Measurements from ENCODE around the gene ZBTB11. TPM values are rescaled to one million over a fixed set of nuclear protein-coding genes. Genes with fewer than 3 reads are reported as not detected.
A peak's percentile ranks its signal among the peaks of the same experiment; 100 is the strongest.
"Not testable (repeated sequence)": the region's sequence is repeated elsewhere in the genome, so short reads cannot be mapped to it uniquely, and the experiment has no call there.

ZBTB11 gene
- total and polyA plus RNA-seq, 2 donors, result 19.8 to 23.0 TPM

DNA sequence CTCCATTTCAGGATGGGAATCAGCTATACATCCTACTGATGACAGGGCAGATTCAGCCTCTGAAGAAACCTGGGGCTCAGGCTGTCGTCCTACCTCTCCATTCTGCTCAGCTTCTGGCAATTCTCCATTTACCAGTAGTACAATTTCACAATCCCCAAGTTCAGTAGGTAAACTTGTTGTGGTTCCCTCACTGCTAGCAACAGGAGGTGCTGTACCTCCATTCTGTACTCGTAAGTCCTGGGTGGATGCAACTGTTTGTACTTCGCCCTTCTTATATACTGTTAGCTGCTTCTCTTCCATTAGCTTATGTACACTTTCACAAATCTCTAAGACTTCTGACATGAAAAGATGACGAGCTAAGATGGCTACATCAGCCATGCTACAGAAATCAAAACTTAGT, 11.6 kb downstream of the ZBTB11 start:
- H3K36me3 ChIP-seq (ENCODE audit: control insufficient read depth in 2 of 2, insufficient read depth in 2 of 2, low read length in 1 of 2), result peaks cover 31 to 78% of the 10 kb centered on the region in 2 donors
- 97% methylated on average over 4 of the region's 4 CpGs for WGBS
- no peak for DNase-seq (ENCODE audit: low read depth in 6 of 9, low spot score in 9 of 9)

DNA sequence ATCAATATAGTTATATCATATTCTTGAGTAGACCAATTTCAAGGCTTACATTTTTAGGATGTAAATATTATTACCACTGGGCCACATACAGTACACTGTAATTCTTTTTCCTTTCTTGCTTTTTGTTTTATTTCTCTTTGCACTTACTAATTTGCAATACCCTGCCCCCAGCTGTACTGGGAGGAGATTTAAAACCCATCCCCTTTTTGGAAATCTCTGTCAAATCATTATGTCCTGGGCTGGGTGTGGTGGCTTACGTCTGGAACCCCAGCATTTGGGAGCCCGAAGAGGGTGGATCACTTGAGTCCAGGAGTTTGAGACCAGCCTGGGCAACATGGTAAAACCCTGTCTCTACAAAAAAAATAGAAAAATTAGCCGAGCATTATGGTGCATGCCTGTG, 16.2 kb downstream of the ZBTB11 start:
- peaks cover 31 to 87% of the 10 kb centered on the region in 2 donors for H3K36me3 ChIP-seq (ENCODE audit: control insufficient read depth in 2 of 2, insufficient read depth in 2 of 2, low read length in 1 of 2)
- WGBS, result 98% methylated on average over 3 of the region's 3 CpGs
- DNase-seq (ENCODE audit: low read depth in 6 of 9, low spot score in 9 of 9), result no peak
- no peak overlapping the region for H3K27ac ChIP-seq (ENCODE audit: low read depth in 1 of 2, low read length in 1 of 2)
- no peaks in the 10 kb centered on the region for H3K9me3 ChIP-seq (ENCODE audit: control insufficient read depth in 2 of 2, insufficient read depth in 1 of 2, low read length in 1 of 2)
- no peak overlapping the region for H3K4me3 ChIP-seq (ENCODE audit: low read length in 2 of 2)
- no peaks in the 10 kb centered on the region for H3K27me3 ChIP-seq (ENCODE audit: control insufficient read depth in 2 of 2, insufficient read depth in 1 of 2, low read length in 1 of 2)
- no peaks in the 10 kb centered on the region for H3K4me1 ChIP-seq (ENCODE audit: control insufficient read depth in 2 of 2, insufficient read depth in 2 of 2, low read length in 2 of 2)

More for the DNA sequence above, 11.6 kb downstream of the ZBTB11 start:
- H3K4me3 ChIP-seq (ENCODE audit: low read length in 2 of 2), result no peak overlapping the region
- no peaks in the 10 kb centered on the region for H3K4me1 ChIP-seq (ENCODE audit: control insufficient read depth in 2 of 2, insufficient read depth in 2 of 2, low read length in 2 of 2)
- H3K27me3 ChIP-seq (ENCODE audit: control insufficient read depth in 2 of 2, insufficient read depth in 1 of 2, low read length in 1 of 2), result no peaks in the 10 kb centered on the region
- H3K27ac ChIP-seq (ENCODE audit: low read depth in 1 of 2, low read length in 1 of 2), result no peak overlapping the region
- no peaks in the 10 kb centered on the region for H3K9me3 ChIP-seq (ENCODE audit: control insufficient read depth in 2 of 2, insufficient read depth in 1 of 2, low read length in 1 of 2)

DNA sequence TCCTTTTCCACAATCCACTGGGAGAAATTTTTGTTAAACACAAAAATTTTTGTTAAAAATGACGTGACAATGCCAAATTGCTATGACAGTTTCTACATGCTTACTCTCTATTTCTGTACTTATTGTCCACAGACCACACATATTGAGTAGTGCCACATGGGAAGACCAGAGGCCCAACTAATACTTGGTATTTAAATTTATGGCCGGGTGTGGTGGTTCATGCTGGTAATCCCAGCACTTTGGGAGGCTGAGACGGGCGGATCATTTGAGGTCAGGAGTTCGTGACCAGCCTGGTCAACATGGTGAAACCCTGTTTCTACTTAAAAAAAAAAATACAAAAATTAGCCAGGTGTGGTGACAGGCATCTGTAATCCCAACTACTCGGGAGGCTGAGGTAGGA, 20.3 kb downstream of the ZBTB11 start:
- no peak for DNase-seq (ENCODE audit: low read depth in 6 of 9, low spot score in 9 of 9)
- H3K4me1 ChIP-seq (ENCODE audit: control insufficient read depth in 2 of 2, insufficient read depth in 2 of 2, low read length in 2 of 2), result no peaks in the 10 kb centered on the region
- H3K4me3 ChIP-seq (ENCODE audit: low read length in 2 of 2), result no peak overlapping the region
- 96% methylated on average over 6 of the region's 6 CpGs for WGBS
- H3K36me3 ChIP-seq (ENCODE audit: control insufficient read depth in 2 of 2, insufficient read depth in 2 of 2, low read length in 1 of 2), result peaks cover 26 to 81% of the 10 kb centered on the region in 2 donors
- no peaks in the 10 kb centered on the region for H3K9me3 ChIP-seq (ENCODE audit: control insufficient read depth in 2 of 2, insufficient read depth in 1 of 2, low read length in 1 of 2)
- H3K27ac ChIP-seq (ENCODE audit: low read depth in 1 of 2, low read length in 1 of 2), result no peak overlapping the region
- H3K27me3 ChIP-seq (ENCODE audit: control insufficient read depth in 2 of 2, insufficient read depth in 1 of 2, low read length in 1 of 2), result no peaks in the 10 kb centered on the region

- Histone ChIP-seq H3K27me3 (ENCODE audit: control insufficient read depth in 2 of 2, insufficient read depth in 1 of 2, low read length in 1 of 2) (no peaks in the 10 kb centered on the region), H3K36me3 (ENCODE audit: control insufficient read depth in 2 of 2, insufficient read depth in 2 of 2, low read length in 1 of 2) (peaks cover 14 to 29% of the 10 kb centered on the region in 2 donors)
- WGBS, result 100% methylated on average over 1 of the region's 1 CpG
Observed at GRCh38 chr3:101646726-101647125, 30.2 kb downstream of the ZBTB11 start.

DNA sequence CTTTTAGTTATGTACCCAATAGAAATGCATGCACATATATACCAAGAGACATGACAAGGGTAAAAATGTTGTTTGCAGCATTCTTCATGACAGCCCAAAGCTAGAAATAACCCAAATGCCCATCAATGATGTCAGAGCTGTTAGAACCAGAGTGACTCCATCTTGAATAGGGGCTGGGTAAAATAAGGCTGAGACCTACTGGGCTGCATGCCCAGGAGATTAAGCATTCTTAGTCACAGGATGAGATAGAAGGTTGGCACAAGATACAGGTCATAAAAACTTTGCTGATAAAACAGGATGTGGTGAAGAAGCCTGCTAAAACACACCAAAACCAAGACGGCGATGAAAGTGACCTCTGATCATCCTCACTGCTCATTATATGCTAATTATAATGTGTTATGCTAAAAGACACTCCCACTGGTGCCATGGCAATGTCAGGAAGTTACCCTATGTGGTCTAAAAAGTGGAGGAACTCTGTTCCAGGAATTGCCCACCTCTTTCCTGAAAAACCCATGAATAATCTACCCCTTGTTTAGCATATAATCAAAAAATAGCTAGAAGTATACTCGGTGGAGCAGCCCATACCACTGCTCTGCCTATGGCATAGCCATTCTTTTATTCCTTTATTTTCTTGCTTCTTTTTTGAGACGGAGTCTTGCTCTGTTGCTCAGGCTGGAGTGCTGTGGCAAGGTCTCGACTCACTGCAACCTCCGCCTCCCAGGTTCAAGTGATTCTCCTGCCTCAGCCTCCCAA, 32.9 kb downstream of the ZBTB11 start:
- 56% methylated on average over 6 of the region's 6 CpGs for WGBS
- no peaks in the 10 kb centered on the region for H3K4me1 ChIP-seq (ENCODE audit: control insufficient read depth in 2 of 2, insufficient read depth in 2 of 2, low read length in 2 of 2)
- no peaks in the 10 kb centered on the region for H3K9me3 ChIP-seq (ENCODE audit: control insufficient read depth in 2 of 2, insufficient read depth in 1 of 2, low read length in 1 of 2)
- H3K27me3 ChIP-seq (ENCODE audit: control insufficient read depth in 2 of 2, insufficient read depth in 1 of 2, low read length in 1 of 2), result no peaks in the 10 kb centered on the region
- peak in 1 of 9 donors; percentile 10 for DNase-seq (ENCODE audit: low read depth in 6 of 9, low spot score in 9 of 9)
- no peak overlapping the region for H3K4me3 ChIP-seq (ENCODE audit: low read length in 2 of 2)
- no peak overlapping the region for H3K27ac ChIP-seq (ENCODE audit: low read depth in 1 of 2, low read length in 1 of 2)
- H3K36me3 ChIP-seq (ENCODE audit: control insufficient read depth in 2 of 2, insufficient read depth in 2 of 2, low read length in 1 of 2), result peaks cover 7 to 15% of the 10 kb centered on the region in 2 donors

More at GRCh38 chr3:101646726-101647125, 30.2 kb downstream of the ZBTB11 start:
- Histone ChIP-seq H3K27ac (ENCODE audit: low read depth in 1 of 2, low read length in 1 of 2) (no peak overlapping the region), H3K4me1 (ENCODE audit: control insufficient read depth in 2 of 2, insufficient read depth in 2 of 2, low read length in 2 of 2) (no peaks in the 10 kb centered on the region), H3K4me3 (ENCODE audit: low read length in 2 of 2) (no peak overlapping the region), H3K9me3 (ENCODE audit: control insufficient read depth in 2 of 2, insufficient read depth in 1 of 2, low read length in 1 of 2) (no peaks in the 10 kb centered on the region)
- no peak for DNase-seq (ENCODE audit: low read depth in 6 of 9, low spot score in 9 of 9)

- no peak for DNase-seq (ENCODE audit: low read depth in 6 of 9, low spot score in 9 of 9)
- Histone ChIP-seq H3K4me1 (ENCODE audit: control insufficient read depth in 2 of 2, insufficient read depth in 2 of 2, low read length in 2 of 2) (no peaks in the 10 kb centered on the region), H3K36me3 (ENCODE audit: control insufficient read depth in 2 of 2, insufficient read depth in 2 of 2, low read length in 1 of 2) (peaks cover 0 to 7% of the 10 kb centered on the region in 2 donors), H3K27ac (ENCODE audit: low read depth in 1 of 2, low read length in 1 of 2) (no peak overlapping the region), H3K4me3 (ENCODE audit: low read length in 2 of 2) (no peak overlapping the region), H3K9me3 (ENCODE audit: control insufficient read depth in 2 of 2, insufficient read depth in 1 of 2, low read length in 1 of 2) (no peaks in the 10 kb centered on the region), H3K27me3 (ENCODE audit: control insufficient read depth in 2 of 2, insufficient read depth in 1 of 2, low read length in 1 of 2) (no peaks in the 10 kb centered on the region)
- WGBS, result 95% methylated on average over 8 of the region's 8 CpGs
Observed at GRCh38 chr3:101643009-101643844, 33.7 kb downstream of the ZBTB11 start.

GRCh38 chr3:101642441-101642840, 34.5 kb downstream of the ZBTB11 start:
- Histone ChIP-seq H3K4me1 (ENCODE audit: control insufficient read depth in 2 of 2, insufficient read depth in 2 of 2, low read length in 2 of 2) (no peaks in the 10 kb centered on the region), H3K27me3 (ENCODE audit: control insufficient read depth in 2 of 2, insufficient read depth in 1 of 2, low read length in 1 of 2) (no peaks in the 10 kb centered on the region)
- WGBS, result 96% methylated on average over 3 of the region's 3 CpGs

DNA sequence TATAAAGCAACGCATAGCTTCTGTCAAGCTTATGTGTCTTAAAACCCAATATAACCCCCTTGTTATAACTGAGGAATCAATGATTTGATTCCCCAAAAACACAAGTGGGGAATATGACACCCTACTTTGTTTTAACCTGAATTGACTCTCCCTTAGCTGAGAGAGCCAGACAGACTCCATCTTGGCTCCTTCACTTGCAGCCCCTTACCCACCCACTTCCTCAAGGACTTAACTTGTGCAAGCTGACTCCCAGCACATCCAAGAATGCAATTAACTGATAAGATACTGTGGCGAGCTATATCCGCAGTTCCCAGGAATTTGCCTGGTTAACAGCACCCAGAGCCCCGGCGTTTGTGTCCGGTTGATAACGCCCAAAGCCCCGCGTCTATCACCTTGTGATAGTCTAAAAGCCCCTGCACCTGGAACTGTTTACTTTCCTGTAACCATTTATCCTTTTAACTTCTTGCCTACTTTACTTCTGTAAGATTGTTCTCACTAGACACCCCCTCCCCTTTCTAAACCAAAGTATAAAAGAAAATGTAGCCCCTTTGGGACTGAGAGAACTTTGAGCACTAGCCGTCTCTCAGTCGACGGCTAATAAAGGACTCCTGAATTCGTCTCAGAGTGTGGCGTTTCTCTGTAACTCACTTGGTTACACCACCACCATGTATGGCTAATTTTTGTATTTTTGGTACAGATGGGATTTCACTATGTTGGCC, 35.4 kb downstream of the ZBTB11 start:
- not testable (repeated sequence) for H3K27ac ChIP-seq (ENCODE audit: low read depth in 1 of 2, low read length in 1 of 2); DNase-seq (ENCODE audit: low read depth in 6 of 9, low spot score in 9 of 9); H3K9me3 ChIP-seq (ENCODE audit: control insufficient read depth in 2 of 2, insufficient read depth in 1 of 2, low read length in 1 of 2); H3K4me3 ChIP-seq (ENCODE audit: low read length in 2 of 2); H3K4me1 ChIP-seq (ENCODE audit: control insufficient read depth in 2 of 2, insufficient read depth in 2 of 2, low read length in 2 of 2); H3K36me3 ChIP-seq (ENCODE audit: control insufficient read depth in 2 of 2, insufficient read depth in 2 of 2, low read length in 1 of 2); H3K27me3 ChIP-seq (ENCODE audit: control insufficient read depth in 2 of 2, insufficient read depth in 1 of 2, low read length in 1 of 2)
- 89% methylated on average over 14 of the region's 14 CpGs for WGBS

More at GRCh38 chr3:101642441-101642840, 34.5 kb downstream of the ZBTB11 start:
- H3K27ac ChIP-seq (ENCODE audit: low read depth in 1 of 2, low read length in 1 of 2), result no peak overlapping the region
- no peaks in the 10 kb centered on the region for H3K9me3 ChIP-seq (ENCODE audit: control insufficient read depth in 2 of 2, insufficient read depth in 1 of 2, low read length in 1 of 2)
- H3K36me3 ChIP-seq (ENCODE audit: control insufficient read depth in 2 of 2, insufficient read depth in 2 of 2, low read length in 1 of 2), result no peaks in the 10 kb centered on the region
- no peak for DNase-seq (ENCODE audit: low read depth in 6 of 9, low spot score in 9 of 9)
- no peak overlapping the region for H3K4me3 ChIP-seq (ENCODE audit: low read length in 2 of 2)
